SK-N-SH (cell line): ENCODE data around the gene KIRREL1. TPM values are rescaled to one million over a fixed set of nuclear protein-coding genes. Genes with fewer than 3 reads are reported as not detected.

Experiments
- CTCF ChIA-PET: fragments of 300-600, 350-600 bp; formaldehyde crosslinking; extraction: SDS; loops from one replicate; lab custom pipeline; 2021; lab: Yijun Ruan, JAX
- POLR2A ChIA-PET: fragments of 350-600 bp; sonication (Branson Sonifier 250); formaldehyde crosslinking; extraction: SDS; loops from one replicate; lab custom pipeline; 2020; ENCODE audit warnings: antibody characterized with exemption, inconsistent platforms; lab: Yijun Ruan, JAX
- DNase-seq: peaks from one replicate; pipeline ENCODE4 v3.0.0; 2012
- H2AFZ ChIP-seq: fragments of 200-600 bp; sonication (generic); 2 replicates; pipeline ENCODE4 v1.8.1; 2016; ENCODE audit warnings: antibody characterized with exemption, mild to moderate bottlenecking, low read depth
- H3F3A ChIP-seq: fragments of 200-600 bp; sonication (generic); replicated peaks from 2 replicates; pipeline ENCODE3; 2016; ENCODE audit warnings: antibody characterized with exemption, mild to moderate bottlenecking; ENCODE audit not compliant: insufficient read depth
- H3K27ac ChIP-seq, 2 experiments: fragments of 200-500 bp in 1 of 2; fragments of 200-600 bp in 1 of 2; sonication (Bioruptor generic) in 1 of 2; sonication (generic), shearing (Covaris generic) in 1 of 2; 2 replicates each; pipeline versions ENCODE4 v1.5.1 to v1.6.1; 2014 to 2016; ENCODE audit warnings: low read depth in 2 of 2, inconsistent platforms in 1 of 2, low read length in 1 of 2, mild to moderate bottlenecking in 1 of 2, mixed read lengths in 1 of 2
- H3K27me3 ChIP-seq: fragments of 200-600 bp; sonication (generic), shearing (Covaris generic); 2 replicates; pipeline ENCODE4 v1.6.1; 2016; ENCODE audit warnings: mixed run types; ENCODE audit not compliant: insufficient read depth
- H3K36me3 ChIP-seq, 2 experiments: fragments of 200-500 bp in 1 of 2; fragments of 200-600 bp in 1 of 2; sonication (Bioruptor generic) in 1 of 2; sonication (generic) in 1 of 2; replicated peaks in 1 of 2; 2 replicates each; pipeline versions ENCODE3 to v1.5.1; 2014 to 2016; ENCODE audit warnings: low read length in 1 of 2, mild to moderate bottlenecking in 1 of 2; ENCODE audit not compliant: insufficient read depth in 2 of 2, control insufficient read depth in 1 of 2
- H3K4me1 ChIP-seq, 2 experiments: fragments of 200-500 bp in 1 of 2; fragments of 200-600 bp in 1 of 2; sonication (Bioruptor generic) in 1 of 2; sonication (generic), shearing (Covaris generic) in 1 of 2; 2 replicates each; pipeline versions ENCODE4 v1.5.1 to v1.6.1; 2014 to 2016; ENCODE audit warnings: low read depth in 1 of 2, low read length in 1 of 2, mixed run types in 1 of 2; ENCODE audit not compliant: insufficient read depth in 2 of 2, control insufficient read depth in 1 of 2
- H3K4me2 ChIP-seq: fragments of 200-600 bp; sonication (generic), shearing (Covaris generic); 2 replicates; pipeline ENCODE4 v1.6.1; 2017; ENCODE audit warnings: mixed run types
- H3K4me3 ChIP-seq, 2 experiments: fragments of 200-500 bp in 1 of 2; fragments of 200-600 bp in 1 of 2; sonication (Bioruptor generic) in 1 of 2; sonication (generic), shearing (Covaris generic) in 1 of 2; 2 replicates each; pipeline versions ENCODE4 v1.5.1 to v1.8.1; 2014 to 2016; ENCODE audit warnings: low read depth in 2 of 2, inconsistent platforms in 1 of 2, low read length in 1 of 2, mild to moderate bottlenecking in 1 of 2, mixed read lengths in 1 of 2, moderate library complexity in 1 of 2
- H3K79me2 ChIP-seq: fragments of 200-600 bp; sonication (generic); 2 replicates; pipeline ENCODE4 v1.8.1; 2017; ENCODE audit warnings: mild to moderate bottlenecking; ENCODE audit not compliant: insufficient read depth
- H3K9ac ChIP-seq: fragments of 200-600 bp; sonication (generic); 2 replicates; pipeline ENCODE4 v1.6.1; 2017; ENCODE audit warnings: mixed run types
- H3K9me2 ChIP-seq: fragments of 200-600 bp; sonication (generic); 2 replicates; pipeline ENCODE4 v1.6.1; 2017; ENCODE audit warnings: mixed run types
- H3K9me3 ChIP-seq: fragments of 200-600 bp; sonication (generic); 2 replicates; pipeline ENCODE4 v1.6.1; 2017; ENCODE audit warnings: mixed run types, mild to moderate bottlenecking, moderate library complexity
- H4K20me1 ChIP-seq: fragments of 200-600 bp; sonication (generic); 2 replicates; pipeline ENCODE4 v1.6.1; 2017; ENCODE audit warnings: mild to moderate bottlenecking, mixed run types; ENCODE audit not compliant: insufficient read depth
- ELF1 ChIP-seq: IDR thresholded peaks from 2 replicates; pipeline ENCODE4 v1.4.0; 2012
- RAD21 ChIP-seq: IDR thresholded peaks from 2 replicates; pipeline ENCODE4 v1.6.1; 2012; ENCODE audit warnings: mild to moderate bottlenecking, low read length
- SMC3 ChIP-seq: IDR thresholded peaks from 2 replicates; pipeline ENCODE4 v1.6.1; 2012; ENCODE audit warnings: low read depth, low read length, improper control_type of control experiment
- TEAD4 ChIP-seq: IDR thresholded peaks from 2 replicates; pipeline ENCODE4 v1.4.0; 2012; ENCODE audit warnings: mild to moderate bottlenecking, borderline replicate concordance; ENCODE audit not compliant: insufficient read depth
- WGBS: methylation state at CpG from one replicate; pipeline ENCODE4 v1.1.6; 2017; ENCODE audit warnings: low lambda C conversion rate; 5-methylcytosine and 5-hydroxymethylcytosine counted together
- polyA plus RNA-seq, 3 experiments: library from polyadenylated mRNA; depleted of rRNA; stranded (reverse); fragments of >200 nt; gene quantifications; 2 replicates each; pipeline ENCODE4 v1.2.3, GENCODE V29; 2012
- TF ChIP-seq, protein P1 (sequence below): fragments of 200-600 bp; sonication (generic); IDR thresholded peaks from 2 replicates; pipeline ENCODE4 v1.6.1; 2017; ENCODE audit warnings: antibody characterized with exemption, mild to moderate bottlenecking, moderate library complexity
- TF ChIP-seq, protein P2 (sequence below): IDR thresholded peaks from 2 replicates; pipeline ENCODE4 v1.6.1; 2012; ENCODE audit warnings: mild to moderate bottlenecking, low read depth, low read length, moderate library complexity

Gene KIRREL1
- polyA plus RNA-seq, 1 of the 3 experiments (the other 2 are of a cell fraction): 47.8 TPM

DNA sequence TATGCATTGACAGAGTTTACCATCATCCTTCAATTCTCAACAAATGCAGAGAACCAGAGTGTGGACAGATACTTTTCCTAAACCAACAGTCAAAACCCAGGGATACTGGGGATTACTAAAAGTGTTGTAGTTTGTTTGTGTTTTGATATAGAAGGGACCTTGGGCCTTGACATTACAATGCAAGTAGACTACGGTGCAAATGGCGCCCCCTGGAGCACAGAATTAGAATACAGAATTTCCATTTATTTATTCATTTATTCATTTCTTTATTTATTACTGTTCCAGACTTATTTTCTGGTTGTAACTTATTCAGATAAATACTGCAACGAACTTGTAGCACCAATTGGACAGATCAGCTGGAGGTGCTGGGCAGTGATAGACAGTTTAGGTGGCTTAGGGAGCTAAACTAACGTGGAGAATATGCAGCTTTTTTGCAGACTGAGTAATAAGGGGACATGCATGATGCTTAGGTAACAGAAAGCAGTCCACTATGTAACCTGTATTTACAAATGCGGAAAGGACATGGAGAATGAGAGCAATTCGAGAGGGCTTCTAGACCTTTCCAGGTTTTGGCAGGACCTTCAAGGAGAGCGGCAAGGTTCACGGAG lies 42.6 kb downstream of the KIRREL1 start:
- DNase-seq: peak; percentile 15

More for the DNA sequence above, 42.6 kb downstream of the KIRREL1 start:
- Histone ChIP-seq H4K20me1 (peaks cover 48% of the 10 kb centered on the region), H3K27ac (peak overlapping the region in 1 of 2 experiments; percentile 35; a peak in 1 of 4 replicates), H3K79me2 (peaks cover 100% of the 10 kb centered on the region), H3K27me3 (no peaks in the 10 kb centered on the region), H3K36me3 (peaks cover 4 to 12% of the 10 kb centered on the region in 2 experiments), H3K9me2 (no peaks in the 10 kb centered on the region), H3K4me2 (no peak overlapping the region), H3K4me3 (no peak overlapping the region), H3K4me1 (peaks cover 5 to 42% of the 10 kb centered on the region in 2 experiments; a peak in 3 of 4 replicates), H3K9me3 (no peaks in the 10 kb centered on the region), H3K9ac (no peak overlapping the region), H2AFZ (no peak overlapping the region), H3F3A (peaks cover 20% of the 10 kb centered on the region)
- CTCF ChIA-PET: interaction anchor here (0.6 to 1.8 kb wide), 9 partner anchors 10 to 87 kb away, joined by 3 to 7 read pairs (median 4); no protein-coding TSS in a partner anchor
- TF ChIP-seq ELF1 (no peak), RAD21 (peak; percentile 56), SMC3 (peak; percentile 54), TEAD4 (no peak)
- TF ChIP-seq, protein P1, sequence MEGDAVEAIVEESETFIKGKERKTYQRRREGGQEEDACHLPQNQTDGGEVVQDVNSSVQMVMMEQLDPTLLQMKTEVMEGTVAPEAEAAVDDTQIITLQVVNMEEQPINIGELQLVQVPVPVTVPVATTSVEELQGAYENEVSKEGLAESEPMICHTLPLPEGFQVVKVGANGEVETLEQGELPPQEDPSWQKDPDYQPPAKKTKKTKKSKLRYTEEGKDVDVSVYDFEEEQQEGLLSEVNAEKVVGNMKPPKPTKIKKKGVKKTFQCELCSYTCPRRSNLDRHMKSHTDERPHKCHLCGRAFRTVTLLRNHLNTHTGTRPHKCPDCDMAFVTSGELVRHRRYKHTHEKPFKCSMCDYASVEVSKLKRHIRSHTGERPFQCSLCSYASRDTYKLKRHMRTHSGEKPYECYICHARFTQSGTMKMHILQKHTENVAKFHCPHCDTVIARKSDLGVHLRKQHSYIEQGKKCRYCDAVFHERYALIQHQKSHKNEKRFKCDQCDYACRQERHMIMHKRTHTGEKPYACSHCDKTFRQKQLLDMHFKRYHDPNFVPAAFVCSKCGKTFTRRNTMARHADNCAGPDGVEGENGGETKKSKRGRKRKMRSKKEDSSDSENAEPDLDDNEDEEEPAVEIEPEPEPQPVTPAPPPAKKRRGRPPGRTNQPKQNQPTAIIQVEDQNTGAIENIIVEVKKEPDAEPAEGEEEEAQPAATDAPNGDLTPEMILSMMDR: peak; percentile 89
- TF ChIP-seq, protein P2, sequence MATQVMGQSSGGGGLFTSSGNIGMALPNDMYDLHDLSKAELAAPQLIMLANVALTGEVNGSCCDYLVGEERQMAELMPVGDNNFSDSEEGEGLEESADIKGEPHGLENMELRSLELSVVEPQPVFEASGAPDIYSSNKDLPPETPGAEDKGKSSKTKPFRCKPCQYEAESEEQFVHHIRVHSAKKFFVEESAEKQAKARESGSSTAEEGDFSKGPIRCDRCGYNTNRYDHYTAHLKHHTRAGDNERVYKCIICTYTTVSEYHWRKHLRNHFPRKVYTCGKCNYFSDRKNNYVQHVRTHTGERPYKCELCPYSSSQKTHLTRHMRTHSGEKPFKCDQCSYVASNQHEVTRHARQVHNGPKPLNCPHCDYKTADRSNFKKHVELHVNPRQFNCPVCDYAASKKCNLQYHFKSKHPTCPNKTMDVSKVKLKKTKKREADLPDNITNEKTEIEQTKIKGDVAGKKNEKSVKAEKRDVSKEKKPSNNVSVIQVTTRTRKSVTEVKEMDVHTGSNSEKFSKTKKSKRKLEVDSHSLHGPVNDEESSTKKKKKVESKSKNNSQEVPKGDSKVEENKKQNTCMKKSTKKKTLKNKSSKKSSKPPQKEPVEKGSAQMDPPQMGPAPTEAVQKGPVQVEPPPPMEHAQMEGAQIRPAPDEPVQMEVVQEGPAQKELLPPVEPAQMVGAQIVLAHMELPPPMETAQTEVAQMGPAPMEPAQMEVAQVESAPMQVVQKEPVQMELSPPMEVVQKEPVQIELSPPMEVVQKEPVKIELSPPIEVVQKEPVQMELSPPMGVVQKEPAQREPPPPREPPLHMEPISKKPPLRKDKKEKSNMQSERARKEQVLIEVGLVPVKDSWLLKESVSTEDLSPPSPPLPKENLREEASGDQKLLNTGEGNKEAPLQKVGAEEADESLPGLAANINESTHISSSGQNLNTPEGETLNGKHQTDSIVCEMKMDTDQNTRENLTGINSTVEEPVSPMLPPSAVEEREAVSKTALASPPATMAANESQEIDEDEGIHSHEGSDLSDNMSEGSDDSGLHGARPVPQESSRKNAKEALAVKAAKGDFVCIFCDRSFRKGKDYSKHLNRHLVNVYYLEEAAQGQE: no peak
- 36% methylated on average over 8 of the region's 8 CpGs for WGBS
- POLR2A ChIA-PET: no interaction called here
